D721Med (cell line): ENCODE measurements around the gene KLHL1.

Source experiments
- DNase-seq: peaks from one replicate; pipeline ENCODE4 v3.0.0; 2011; ENCODE audit warnings: low spot score; ENCODE audit not compliant: insufficient read length
- FAIRE-seq: peaks from 2 replicates; lab custom pipeline; 2011; peaks lifted over from hg19 to GRCh38; lab: Jason Lieb, UNC
- TF ChIP-seq, protein P1 (sequence below): IDR thresholded peaks from 2 replicates; pipeline ENCODE4 v1.5.1; 2012; ENCODE audit warnings: mild to moderate bottlenecking, control low read depth; ENCODE audit not compliant: insufficient read depth; ENCODE audit errors: missing control alignments

The KLHL1 gene

DNA sequence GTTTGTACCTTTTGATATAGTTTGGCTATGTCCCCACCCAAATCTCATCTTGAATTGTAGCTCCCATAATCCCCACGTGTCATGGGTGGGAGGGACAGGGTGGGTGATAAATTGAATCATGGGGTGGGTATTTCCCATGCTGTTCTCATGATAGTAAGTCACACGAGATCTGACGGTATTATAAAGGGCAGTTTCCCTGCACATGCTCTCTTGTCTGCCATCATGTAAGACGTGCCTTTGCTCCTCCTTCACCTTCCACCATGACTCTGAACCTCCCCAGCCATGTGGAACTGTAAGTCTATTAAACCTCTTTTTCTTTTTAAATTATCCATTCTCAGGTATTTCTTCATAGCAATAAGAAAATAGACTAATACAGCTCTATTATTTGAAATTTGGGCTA is 331.3 kb downstream of the KLHL1 start:
- no peak for FAIRE-seq
- TF ChIP-seq, protein P1, sequence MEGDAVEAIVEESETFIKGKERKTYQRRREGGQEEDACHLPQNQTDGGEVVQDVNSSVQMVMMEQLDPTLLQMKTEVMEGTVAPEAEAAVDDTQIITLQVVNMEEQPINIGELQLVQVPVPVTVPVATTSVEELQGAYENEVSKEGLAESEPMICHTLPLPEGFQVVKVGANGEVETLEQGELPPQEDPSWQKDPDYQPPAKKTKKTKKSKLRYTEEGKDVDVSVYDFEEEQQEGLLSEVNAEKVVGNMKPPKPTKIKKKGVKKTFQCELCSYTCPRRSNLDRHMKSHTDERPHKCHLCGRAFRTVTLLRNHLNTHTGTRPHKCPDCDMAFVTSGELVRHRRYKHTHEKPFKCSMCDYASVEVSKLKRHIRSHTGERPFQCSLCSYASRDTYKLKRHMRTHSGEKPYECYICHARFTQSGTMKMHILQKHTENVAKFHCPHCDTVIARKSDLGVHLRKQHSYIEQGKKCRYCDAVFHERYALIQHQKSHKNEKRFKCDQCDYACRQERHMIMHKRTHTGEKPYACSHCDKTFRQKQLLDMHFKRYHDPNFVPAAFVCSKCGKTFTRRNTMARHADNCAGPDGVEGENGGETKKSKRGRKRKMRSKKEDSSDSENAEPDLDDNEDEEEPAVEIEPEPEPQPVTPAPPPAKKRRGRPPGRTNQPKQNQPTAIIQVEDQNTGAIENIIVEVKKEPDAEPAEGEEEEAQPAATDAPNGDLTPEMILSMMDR, result no peak
- DNase-seq, result no peak

DNA sequence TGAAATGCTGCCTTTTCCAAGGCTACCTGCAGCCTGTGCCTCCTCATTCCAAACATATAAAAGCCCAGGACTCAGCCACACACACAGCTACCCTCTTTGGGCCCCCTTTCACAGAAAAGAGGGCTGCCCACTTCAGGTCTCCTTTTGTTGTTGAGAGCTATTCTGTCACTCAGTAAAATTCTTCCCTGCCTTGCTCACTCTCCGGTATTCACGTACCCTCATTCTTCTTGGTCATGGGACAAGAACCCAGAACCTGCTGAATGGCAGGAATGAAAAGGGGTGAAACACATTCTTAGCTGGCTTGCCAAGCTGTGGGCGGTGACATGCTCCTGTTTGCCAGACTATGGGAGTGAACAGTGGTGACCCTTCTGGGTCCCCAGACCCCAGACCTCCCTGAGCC is 338.6 kb downstream of the KLHL1 start:
- TF ChIP-seq, protein P1, result no peak
- FAIRE-seq (no peak), DNase-seq (no peak)

DNA sequence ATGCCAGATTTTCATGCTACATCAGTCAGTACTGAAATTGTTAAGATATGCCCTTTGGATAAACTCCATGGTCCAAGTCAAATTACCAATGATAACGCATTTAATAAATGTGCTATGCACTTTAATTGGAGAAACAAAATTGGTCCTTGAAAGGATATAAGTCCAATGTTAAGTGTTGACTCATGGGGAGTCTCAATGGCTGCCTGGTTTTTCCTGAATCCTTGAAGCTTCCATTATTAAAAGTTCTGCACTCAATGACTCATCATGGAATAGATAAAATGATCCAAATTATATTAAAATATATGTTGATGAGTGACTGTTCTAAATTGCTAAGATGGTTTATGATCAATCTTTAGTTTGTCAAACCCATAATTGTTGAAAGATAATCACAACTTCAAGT is 346.7 kb downstream of the KLHL1 start:
- DNase-seq (no peak), FAIRE-seq (no peak)
- TF ChIP-seq, protein P1, result no peak

DNA sequence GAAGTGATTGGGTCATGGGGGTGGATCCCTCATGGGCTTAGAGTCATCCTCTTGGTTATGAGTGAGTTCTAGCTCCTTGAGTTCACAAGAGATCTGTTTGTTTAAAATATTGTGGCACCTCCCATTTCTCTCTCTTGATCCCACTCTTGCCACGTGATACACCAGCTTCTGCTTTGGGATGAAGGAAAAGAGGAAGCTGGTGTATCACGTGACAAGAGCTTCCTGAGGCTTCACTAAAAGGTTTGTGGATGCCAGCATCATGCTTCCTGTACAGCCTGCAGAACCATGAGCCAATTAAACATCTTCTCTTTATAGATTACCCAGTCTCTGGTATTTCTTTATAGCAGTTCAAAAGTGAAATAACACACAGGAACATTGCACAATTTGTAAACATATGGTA is 353.2 kb downstream of the KLHL1 start:
- FAIRE-seq (no peak), DNase-seq (no peak)
- TF ChIP-seq, protein P1, result no peak

DNA sequence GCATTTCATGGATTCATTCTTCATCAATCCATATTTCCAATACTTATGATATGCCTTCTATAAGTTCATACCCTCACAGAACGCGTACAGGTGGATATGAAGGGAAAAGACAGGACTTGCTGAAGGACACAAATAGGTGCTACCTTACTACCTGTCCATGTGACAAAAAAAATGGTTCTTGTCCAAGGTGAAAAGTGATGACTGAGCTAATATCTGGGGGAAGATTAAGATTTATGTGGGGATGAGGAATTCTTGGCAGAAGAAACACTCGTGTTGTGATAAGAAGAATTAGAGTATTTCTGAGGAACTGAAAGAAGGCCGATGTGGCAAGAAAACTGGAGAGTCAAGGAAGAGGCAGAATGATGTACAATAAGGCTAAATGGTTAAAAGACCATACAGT is 357.0 kb downstream of the KLHL1 start:
- no peak for DNase-seq
- no peak for FAIRE-seq
- TF ChIP-seq, protein P1, result no peak

DNA sequence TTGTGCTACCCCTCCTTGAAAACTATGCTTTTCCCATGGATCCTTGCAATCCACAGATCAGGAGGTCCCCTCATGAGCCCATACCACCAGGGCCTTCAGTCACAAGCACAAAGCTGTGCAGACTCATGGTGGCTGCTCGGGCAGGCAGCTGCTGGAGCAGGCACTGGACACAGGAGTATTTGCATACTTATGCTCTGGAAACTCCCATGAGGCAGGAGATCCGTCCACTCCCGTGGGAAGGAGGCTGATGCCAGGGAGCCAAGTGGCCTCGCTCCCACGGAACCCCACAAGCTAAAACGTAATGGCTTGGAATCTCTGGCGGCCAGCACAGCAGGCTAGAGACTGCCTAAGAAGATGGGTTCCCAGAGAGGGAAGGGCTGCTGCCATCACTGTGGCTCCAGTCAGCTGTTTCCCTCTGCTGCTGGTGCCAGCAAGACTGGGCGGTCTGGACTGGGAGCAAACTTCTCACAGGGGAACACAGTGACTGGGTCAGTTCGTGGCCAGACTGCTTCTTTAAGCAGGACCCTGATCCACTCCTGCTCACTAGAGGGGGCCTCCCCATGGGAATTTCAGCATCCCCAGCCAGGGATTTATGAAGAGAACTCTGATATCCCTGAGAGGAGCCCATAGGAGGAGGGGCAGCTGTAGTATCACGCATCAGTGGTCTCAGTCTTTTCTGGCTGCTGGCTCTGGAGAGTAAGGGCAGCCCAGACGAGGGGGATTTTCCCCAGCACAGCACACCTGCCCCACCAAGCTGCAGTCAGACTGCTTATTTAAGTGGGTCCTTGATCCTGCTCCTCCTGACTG is 370.9 kb downstream of the KLHL1 start:
- FAIRE-seq, result no peak
- DNase-seq, result no peak
- TF ChIP-seq, protein P1, result no peak

DNA sequence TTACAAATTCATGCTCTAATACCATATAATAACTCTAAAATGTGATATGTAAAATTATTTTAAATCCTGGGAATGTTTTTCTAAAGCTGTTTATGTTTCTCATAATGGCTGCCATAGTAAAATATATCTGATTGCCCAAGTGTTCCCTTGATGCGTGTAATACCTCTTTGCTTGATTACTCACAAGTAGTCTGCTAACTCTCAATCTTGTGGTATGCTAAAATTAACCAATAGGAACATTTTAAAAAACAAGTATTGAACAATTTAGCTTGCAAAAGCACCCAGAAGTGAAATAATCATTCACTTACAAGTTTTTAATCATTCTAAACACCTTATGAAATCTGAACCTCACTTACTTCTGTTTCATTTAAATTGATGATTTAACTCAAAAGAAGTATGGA is 386.6 kb downstream of the KLHL1 start:
- TF ChIP-seq, protein P1, result no peak
- DNase-seq (no peak), FAIRE-seq (no peak)
